Measurements from ENCODE around the gene TEX19. TPM values are rescaled to one million over a fixed set of nuclear protein-coding genes. Genes with fewer than 3 reads are reported as not detected.

Gene TEX19
- total RNA-seq, 1 donor from 2014 or later: not detected

GRCh38 chr17:82334204-82334621 is 24.8 kb upstream of the TEX19 start:
- Histone ChIP-seq H3K27me3 (ENCODE audit: control insufficient read depth, insufficient read depth, low read length) (peaks cover 6% of the 10 kb centered on the region), H3K36me3 (ENCODE audit: control insufficient read depth, insufficient read depth, low read length) (no peaks in the 10 kb centered on the region), H3K4me3 (ENCODE audit: low read depth, low read length) (peak overlapping the region; percentile 1)
- FAIRE-seq (no peak), DNase-seq (ENCODE audit: low read depth) (no peak)
- no peak for TF ChIP-seq CTCF (IDR thresholded peaks at IDR 0.05; ENCODE audit: insufficient read depth, low read length, severe bottlenecking)

GRCh38 chr17:82334622-82335394 is 24.2 kb upstream of the TEX19 start:
- peak overlapping the region; percentile 8 for H3K4me3 ChIP-seq (ENCODE audit: low read depth, low read length)
- H3K36me3 ChIP-seq (ENCODE audit: control insufficient read depth, insufficient read depth, low read length): no peaks in the 10 kb centered on the region
- peaks cover 5% of the 10 kb centered on the region for H3K27me3 ChIP-seq (ENCODE audit: control insufficient read depth, insufficient read depth, low read length)
- DNase-seq (ENCODE audit: low read depth) (peak; percentile 20), FAIRE-seq (no peak)
- no peak for TF ChIP-seq CTCF (IDR thresholded peaks at IDR 0.05; ENCODE audit: insufficient read depth, low read length, severe bottlenecking)

- no peak for TF ChIP-seq CTCF (IDR thresholded peaks at IDR 0.05; ENCODE audit: insufficient read depth, low read length, severe bottlenecking)
- FAIRE-seq (no peak), DNase-seq (ENCODE audit: low read depth) (peak; percentile 74)
- peak overlapping the region; percentile 24 for H3K4me3 ChIP-seq (ENCODE audit: low read depth, low read length)
- no peaks in the 10 kb centered on the region for H3K27me3 ChIP-seq (ENCODE audit: control insufficient read depth, insufficient read depth, low read length)
- no peaks in the 10 kb centered on the region for H3K36me3 ChIP-seq (ENCODE audit: control insufficient read depth, insufficient read depth, low read length)
These were observed 20.0 kb upstream of the TEX19 start for GRCh38 chr17:82338858-82339633.

GRCh38 chr17:82339634-82340580 is 19.1 kb upstream of the TEX19 start:
- no peak for TF ChIP-seq CTCF (IDR thresholded peaks at IDR 0.05; ENCODE audit: insufficient read depth, low read length, severe bottlenecking)
- no peaks in the 10 kb centered on the region for H3K27me3 ChIP-seq (ENCODE audit: control insufficient read depth, insufficient read depth, low read length)
- FAIRE-seq: no peak
- no peaks in the 10 kb centered on the region for H3K36me3 ChIP-seq (ENCODE audit: control insufficient read depth, insufficient read depth, low read length)
- DNase-seq (ENCODE audit: low read depth): no peak
- peak overlapping the region; percentile 24 for H3K4me3 ChIP-seq (ENCODE audit: low read depth, low read length)

- Histone ChIP-seq H3K36me3 (ENCODE audit: control insufficient read depth, insufficient read depth, low read length) (no peaks in the 10 kb centered on the region), H3K4me3 (ENCODE audit: low read depth, low read length) (no peak overlapping the region), H3K27me3 (ENCODE audit: control insufficient read depth, insufficient read depth, low read length) (no peaks in the 10 kb centered on the region)
- no peak for TF ChIP-seq CTCF (IDR thresholded peaks at IDR 0.05; ENCODE audit: insufficient read depth, low read length, severe bottlenecking)
- DNase-seq (ENCODE audit: low read depth) (no peak), FAIRE-seq (no peak)
These were observed 16.5 kb upstream of the TEX19 start for GRCh38 chr17:82342361-82343079.

Data from bronchial epithelial cell (primary cell).